H9 (cell line): ENCODE measurements around the gene MAOA. TPM values are rescaled to one million over a fixed set of nuclear protein-coding genes. Genes with fewer than 3 reads are reported as not detected.

Source experiments
- DNase-seq: peaks from one replicate; pipeline ENCODE4 v3.0.0-alpha.2; 2017
- H2AFZ ChIP-seq: one replicate; pipeline ENCODE4 v1.6.1; 2013; ENCODE audit warnings: mild to moderate bottlenecking, low read length, control low read depth, moderate library complexity
- H2AK5ac ChIP-seq: 2 replicates; pipeline ENCODE4 v1.6.1; 2013; ENCODE audit warnings: low read length, control low read depth, mixed read lengths; ENCODE audit not compliant: insufficient read length
- H2BK120ac ChIP-seq: one replicate; pipeline ENCODE4 v1.6.1; 2013; ENCODE audit warnings: low read depth, mild to moderate bottlenecking, low read length, control low read depth, inconsistent platforms; ENCODE audit not compliant: poor library complexity, severe bottlenecking
- H2BK12ac ChIP-seq: 2 replicates; pipeline ENCODE4 v1.6.1; 2013; ENCODE audit warnings: low read length, control low read depth, mixed read lengths, low read depth; ENCODE audit not compliant: insufficient read length
- H2BK15ac ChIP-seq: 2 replicates; pipeline ENCODE4 v1.6.1; 2013; ENCODE audit warnings: low read depth, low read length, control low read depth
- H2BK20ac ChIP-seq: one replicate; pipeline ENCODE4 v1.6.1; 2013; ENCODE audit warnings: low read depth, mild to moderate bottlenecking, low read length, control low read depth, inconsistent platforms; ENCODE audit not compliant: poor library complexity, severe bottlenecking
- H2BK5ac ChIP-seq: 2 replicates; pipeline ENCODE4 v1.6.1; 2013; ENCODE audit warnings: low read length, control low read depth, mixed read lengths; ENCODE audit not compliant: insufficient read length
- H3K14ac ChIP-seq: 2 replicates; pipeline ENCODE4 v1.6.1; 2013; ENCODE audit warnings: low read length, control low read depth; ENCODE audit not compliant: insufficient read depth
- H3K18ac ChIP-seq: 2 replicates; pipeline ENCODE4 v1.6.1; 2013; ENCODE audit warnings: low read depth, mild to moderate bottlenecking, mixed read lengths, low read length, control low read depth; ENCODE audit not compliant: insufficient read length
- H3K23ac ChIP-seq: 2 replicates; pipeline ENCODE4 v1.6.1; 2013; ENCODE audit warnings: low read length, control low read depth, mixed read lengths, low read depth; ENCODE audit not compliant: insufficient read length
- H3K23me2 ChIP-seq: 2 replicates; pipeline ENCODE4 v1.6.1; 2013; ENCODE audit warnings: low read depth, mild to moderate bottlenecking, mixed read lengths, low read length, control low read depth; ENCODE audit not compliant: insufficient read length, poor library complexity, severe bottlenecking
- H3K27ac ChIP-seq: 2 replicates; pipeline ENCODE4 v1.5.1; 2013; ENCODE audit warnings: low read length, control low read depth, mixed read lengths, low read depth; ENCODE audit not compliant: insufficient read length
- H3K27me3 ChIP-seq: 2 replicates; pipeline ENCODE4 v1.6.1; 2013; ENCODE audit warnings: low read length, control low read depth, inconsistent platforms; ENCODE audit not compliant: insufficient read depth
- H3K4ac ChIP-seq: 2 replicates; pipeline ENCODE4 v1.6.1; 2013; ENCODE audit warnings: low read depth, mild to moderate bottlenecking, control low read depth, inconsistent platforms, low read length, moderate library complexity
- H3K4me1 ChIP-seq: 2 replicates; pipeline ENCODE4 v1.6.1; 2013; ENCODE audit warnings: low read length, control low read depth, inconsistent platforms; ENCODE audit not compliant: insufficient read depth
- H3K4me2 ChIP-seq: 2 replicates; pipeline ENCODE4 v1.6.1; 2013; ENCODE audit warnings: low read length, control low read depth, mixed read lengths; ENCODE audit not compliant: insufficient read length, insufficient read depth
- H3K56ac ChIP-seq: 2 replicates; pipeline ENCODE4 v1.6.1; 2013; ENCODE audit warnings: low read depth, mild to moderate bottlenecking, mixed read lengths, low read length, control low read depth; ENCODE audit not compliant: insufficient read length
- H3K79me1 ChIP-seq: 2 replicates; pipeline ENCODE4 v1.6.1; 2013; ENCODE audit warnings: low read depth, mild to moderate bottlenecking, moderate library complexity, low read length, control low read depth, inconsistent platforms; ENCODE audit not compliant: insufficient read depth, poor library complexity, severe bottlenecking
- H3K79me2 ChIP-seq: 2 replicates; pipeline ENCODE4 v1.6.1; 2013; ENCODE audit warnings: low read length, control low read depth, inconsistent platforms; ENCODE audit not compliant: insufficient read depth
- H3K9ac ChIP-seq: 2 replicates; pipeline ENCODE4 v1.6.1; 2013; ENCODE audit warnings: low read length, control low read depth, mixed read lengths; ENCODE audit not compliant: insufficient read length; ENCODE audit errors: extremely low read depth
- H3K9me3 ChIP-seq: one replicate; pipeline ENCODE4 v1.6.1; 2013; ENCODE audit warnings: low read depth, low read length, inconsistent platforms; ENCODE audit not compliant: control insufficient read depth
- H3T11ph ChIP-seq: one replicate; pipeline ENCODE4 v1.6.1; 2013; ENCODE audit warnings: mild to moderate bottlenecking, low read length, control low read depth, inconsistent platforms
- H4K20me1 ChIP-seq: one replicate; pipeline ENCODE4 v1.6.1; 2013; ENCODE audit not compliant: control insufficient read depth, insufficient read length, insufficient read depth
- H4K5ac ChIP-seq: 2 replicates; pipeline ENCODE4 v1.6.1; 2013; ENCODE audit warnings: low read depth, mild to moderate bottlenecking, mixed read lengths, low read length, control low read depth; ENCODE audit not compliant: insufficient read length
- H4K8ac ChIP-seq: replicated peaks from 2 replicates; pipeline ENCODE4 v1.6.1; 2013; ENCODE audit warnings: low read length, control low read depth, mixed read lengths, low read depth; ENCODE audit not compliant: insufficient read length
- H4K91ac ChIP-seq: 2 replicates; pipeline ENCODE4 v1.6.1; 2013; ENCODE audit warnings: low read depth, mild to moderate bottlenecking, moderate library complexity, mixed read lengths, low read length, control low read depth; ENCODE audit not compliant: insufficient read length
- H3K27ac Mint-ChIP-seq, 3 experiments: 2 replicates in 2 of 3; 3 replicates in 1 of 3; pipeline ENCODE4 v1.8.0; 2020 to 2021; ENCODE audit warnings: mixed read lengths in 3 of 3, mild to moderate bottlenecking in 1 of 3, moderate library complexity in 1 of 3
- H3K27me3 Mint-ChIP-seq: 2 replicates; pipeline ENCODE4 v1.8.0; 2021; ENCODE audit warnings: low read depth, mild to moderate bottlenecking, moderate library complexity, mixed read lengths
- H3K36me3 Mint-ChIP-seq, 3 experiments: 2 replicates in 2 of 3; 3 replicates in 1 of 3; pipeline ENCODE4 v1.8.0; 2020 to 2021; ENCODE audit warnings: low read depth in 3 of 3, mixed read lengths in 3 of 3; ENCODE audit not compliant: insufficient read depth in 1 of 3
- H3K4me1 Mint-ChIP-seq, 2 experiments: 2 replicates each; pipeline ENCODE4 v1.8.0; 2020; ENCODE audit warnings: mixed read lengths in 2 of 2
- H3K4me3 Mint-ChIP-seq, 2 experiments: 2 replicates in 1 of 2; 3 replicates in 1 of 2; pipeline ENCODE4 v1.8.0; 2020 to 2021; ENCODE audit warnings: mild to moderate bottlenecking in 2 of 2, mixed read lengths in 2 of 2, moderate library complexity in 1 of 2
- H3K9me3 Mint-ChIP-seq, 2 experiments: 2 replicates in 1 of 2; 3 replicates in 1 of 2; pipeline ENCODE4 v1.8.0; 2020; ENCODE audit warnings: mild to moderate bottlenecking in 2 of 2, mixed read lengths in 2 of 2, moderate library complexity in 1 of 2
- CTCF ChIP-seq: fragments of 200-600 bp; sonication (generic); conservative IDR thresholded peaks from 3 replicates; pipeline ENCODE4 v1.8.0; 2021; ENCODE audit warnings: antibody characterized with exemption, mild to moderate bottlenecking
- WGBS: extraction: QIAGEN DNeasy Blood & Tissue Kit; methylation state at CpG from one replicate; pipeline ENCODE4 v1.1.7; 2013; ENCODE audit warnings: missing lambda C conversion rate, low lambda C conversion rate, mixed read lengths; ENCODE audit not compliant: insufficient read length; ENCODE audit errors: extremely low coverage; 5-methylcytosine and 5-hydroxymethylcytosine counted together
- total RNA-seq: library from RNA; stranded (reverse); gene quantifications from 2 replicates; pipeline ENCODE4 v1.2.1, GENCODE V29; 2021

MAOA gene
- total RNA-seq, 1 experiment from 2014 or later, result 0.28 TPM

GRCh38 chrX:43657671-43658070 is 1.6 kb downstream of the MAOA start:
- Histone ChIP-seq H3K4ac (no peak overlapping the region), H3K9ac (no peak overlapping the region), H4K5ac (no peak overlapping the region), H3K18ac (no peak overlapping the region), H3K27ac (no peak overlapping the region), H3K79me2 (no peaks in the 10 kb centered on the region), H2BK20ac (no peak overlapping the region), H4K20me1 (no peaks in the 10 kb centered on the region), H2AFZ (no peak overlapping the region), H2BK12ac (no peak overlapping the region), H3K23me2 (peaks cover 8% of the 10 kb centered on the region), H2BK15ac (no peak overlapping the region), H3K56ac (no peak overlapping the region), H2BK5ac (no peak overlapping the region), H3K27me3 (no peaks in the 10 kb centered on the region; the same call in 1 of the 2 replicates), H3T11ph (no peak overlapping the region), H2BK120ac (no peak overlapping the region), H3K9me3 (no peaks in the 10 kb centered on the region), H3K4me2 (no peak overlapping the region), H4K8ac (no peak overlapping the region), H4K91ac (no peak overlapping the region), H3K14ac (no peak overlapping the region), H2AK5ac (no peak overlapping the region), H3K23ac (no peak overlapping the region), H3K79me1 (no peaks in the 10 kb centered on the region), H3K4me1 (no peaks in the 10 kb centered on the region)
- Mint-ChIP-seq H3K4me1 (peaks cover 0 to 5% of the 10 kb centered on the region in 2 experiments; a peak in 2 of 4 replicates), H3K27ac (no peak overlapping the region), H3K27me3 (peaks cover 7% of the 10 kb centered on the region), H3K9me3 (peaks cover 28 to 30% of the 10 kb centered on the region in 2 experiments), H3K36me3 (peaks cover 0 to 6% (median 4%) of the 10 kb centered on the region in 3 experiments; a peak in 4 of 7 replicates), H3K4me3 (no peak overlapping the region)
- DNase-seq, result no peak
- no CpG with 5 or more reads among the region's 1 CpG for WGBS
- TF ChIP-seq CTCF, result no peak
